Neutrophil (primary cell): ENCODE measurements around the gene LMAN1L.

Experiments used
- H3K27ac ChIP-seq: fragments of 200-600 bp; sonication (generic); 2 replicates; pipeline ENCODE4 v1.5.1; 2016; ENCODE audit warnings: mild to moderate bottlenecking, moderate library complexity
- H3K27me3 ChIP-seq: fragments of 200-600 bp; sonication (generic); 2 replicates; pipeline ENCODE4 v1.6.0; 2016; ENCODE audit warnings: mild to moderate bottlenecking
- H3K36me3 ChIP-seq: fragments of 200-600 bp; sonication (generic); 2 replicates; pipeline ENCODE4 v1.5.1; 2017
- H3K4me1 ChIP-seq, 2 experiments: fragments of 200-600 bp in 1 of 2; sonication (generic) in 1 of 2; 1 replicate in 1 of 2; 2 replicates in 1 of 2; pipeline versions ENCODE4 v1.5.1 to v1.6.1; 2013 to 2016; ENCODE audit warnings: low read depth in 1 of 2, low read length in 1 of 2, mild to moderate bottlenecking in 1 of 2, moderate library complexity in 1 of 2; ENCODE audit not compliant: control insufficient read depth in 1 of 2, insufficient read depth in 1 of 2
- H3K4me3 ChIP-seq, 2 experiments: fragments of 200-600 bp in 1 of 2; sonication (generic) in 1 of 2; 1 replicate in 1 of 2; 2 replicates in 1 of 2; pipeline ENCODE4 v1.5.1; 2013 to 2016; ENCODE audit warnings: low read depth in 1 of 2, low read length in 1 of 2, mild to moderate bottlenecking in 1 of 2, moderate library complexity in 1 of 2
- H3K9me3 ChIP-seq: fragments of 200-600 bp; sonication (generic); 2 replicates; pipeline ENCODE4 v1.5.1; 2016
- TF ChIP-seq, protein P1 (sequence below): fragments of 200-600 bp; sonication (generic); IDR thresholded peaks from 2 replicates; pipeline ENCODE4 v1.5.1; 2016; ENCODE audit warnings: antibody characterized with exemption

LMAN1L gene

DNA sequence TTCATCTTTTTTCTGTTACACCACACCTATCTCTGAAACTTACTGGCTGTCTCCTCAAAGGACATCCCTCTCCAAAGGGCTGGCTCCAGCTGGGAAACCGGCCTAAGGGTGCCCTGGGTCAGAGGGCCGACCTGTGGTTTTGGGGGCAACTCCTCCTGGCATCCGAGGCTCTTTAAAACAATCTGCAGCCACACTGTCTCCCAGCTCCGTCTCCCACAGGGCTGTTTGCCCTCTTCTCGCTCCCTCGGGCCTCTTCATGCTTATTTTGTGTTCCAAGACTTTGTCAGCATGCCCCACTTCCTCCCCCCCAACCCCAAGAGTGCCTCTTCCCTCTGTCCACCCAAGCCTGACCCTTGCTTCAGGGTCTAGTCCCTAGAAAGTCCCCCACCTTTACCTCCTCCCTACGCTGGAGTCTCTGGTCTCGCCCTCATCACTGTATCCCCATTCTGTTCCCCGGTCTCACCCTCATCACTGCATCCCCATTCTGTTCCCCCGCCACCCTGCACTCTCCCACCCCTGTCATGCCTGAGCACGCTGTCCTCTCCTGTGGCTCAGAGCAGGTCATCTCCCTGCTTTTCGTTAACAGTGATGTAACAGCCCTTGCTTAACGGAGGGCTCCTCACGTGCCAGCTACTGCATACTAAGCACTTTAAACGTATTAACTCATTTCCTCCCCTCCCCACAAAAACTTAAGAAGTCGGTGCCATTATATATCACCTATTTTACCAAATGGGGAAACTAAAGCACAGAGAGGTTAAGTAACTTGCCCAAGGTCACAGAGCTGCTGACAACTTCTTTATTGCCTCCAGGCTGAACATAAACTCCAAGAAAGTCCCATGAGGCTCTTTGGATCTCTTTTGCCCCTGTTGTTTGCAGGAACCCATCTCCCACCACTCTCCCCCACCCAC is 31.9 kb upstream of the LMAN1L start:
- Histone ChIP-seq H3K27me3 (no peaks in the 10 kb centered on the region), H3K9me3 (no peaks in the 10 kb centered on the region), H3K27ac (peak overlapping the region; percentile 100), H3K36me3 (peaks cover 12% of the 10 kb centered on the region), H3K4me1 (peaks cover 81 to 92% of the 10 kb centered on the region in 2 experiments), H3K4me3 (peak overlapping the region; percentile 75 to 99)
- TF ChIP-seq, protein P1, sequence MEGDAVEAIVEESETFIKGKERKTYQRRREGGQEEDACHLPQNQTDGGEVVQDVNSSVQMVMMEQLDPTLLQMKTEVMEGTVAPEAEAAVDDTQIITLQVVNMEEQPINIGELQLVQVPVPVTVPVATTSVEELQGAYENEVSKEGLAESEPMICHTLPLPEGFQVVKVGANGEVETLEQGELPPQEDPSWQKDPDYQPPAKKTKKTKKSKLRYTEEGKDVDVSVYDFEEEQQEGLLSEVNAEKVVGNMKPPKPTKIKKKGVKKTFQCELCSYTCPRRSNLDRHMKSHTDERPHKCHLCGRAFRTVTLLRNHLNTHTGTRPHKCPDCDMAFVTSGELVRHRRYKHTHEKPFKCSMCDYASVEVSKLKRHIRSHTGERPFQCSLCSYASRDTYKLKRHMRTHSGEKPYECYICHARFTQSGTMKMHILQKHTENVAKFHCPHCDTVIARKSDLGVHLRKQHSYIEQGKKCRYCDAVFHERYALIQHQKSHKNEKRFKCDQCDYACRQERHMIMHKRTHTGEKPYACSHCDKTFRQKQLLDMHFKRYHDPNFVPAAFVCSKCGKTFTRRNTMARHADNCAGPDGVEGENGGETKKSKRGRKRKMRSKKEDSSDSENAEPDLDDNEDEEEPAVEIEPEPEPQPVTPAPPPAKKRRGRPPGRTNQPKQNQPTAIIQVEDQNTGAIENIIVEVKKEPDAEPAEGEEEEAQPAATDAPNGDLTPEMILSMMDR = no peak

- Histone ChIP-seq H3K9me3 (no peaks in the 10 kb centered on the region), H3K27ac (peak within 1 kb of the TSS; percentile 100), H3K36me3 (peaks cover 12% of the 10 kb centered on the region), H3K4me3 (peak within 1 kb of the TSS; percentile 95 to 99), H3K27me3 (no peaks in the 10 kb centered on the region), H3K4me1 (peaks cover 81 to 92% of the 10 kb centered on the region in 2 experiments)
- TF ChIP-seq, protein P1 = peak; percentile 83
These were observed 31.0 kb upstream of the LMAN1L start, which contains the start of gene CSK for GRCh38 chr15:74781431-74782258. TSS of gene CSK (plus strand) at chr15:74782080. CDS start at chr15:74798298, 16,218 bp downstream.

GRCh38 chr15:74782259-74783071 is 30.2 kb upstream of the LMAN1L start:
- Histone ChIP-seq H3K27me3 (no peaks in the 10 kb centered on the region), H3K27ac (peak overlapping the region; percentile 100), H3K36me3 (peaks cover 12% of the 10 kb centered on the region), H3K9me3 (no peaks in the 10 kb centered on the region), H3K4me3 (peak overlapping the region; percentile 95 to 99), H3K4me1 (peaks cover 81 to 92% of the 10 kb centered on the region in 2 experiments)
- TF ChIP-seq, protein P1 = peak; percentile 53

DNA sequence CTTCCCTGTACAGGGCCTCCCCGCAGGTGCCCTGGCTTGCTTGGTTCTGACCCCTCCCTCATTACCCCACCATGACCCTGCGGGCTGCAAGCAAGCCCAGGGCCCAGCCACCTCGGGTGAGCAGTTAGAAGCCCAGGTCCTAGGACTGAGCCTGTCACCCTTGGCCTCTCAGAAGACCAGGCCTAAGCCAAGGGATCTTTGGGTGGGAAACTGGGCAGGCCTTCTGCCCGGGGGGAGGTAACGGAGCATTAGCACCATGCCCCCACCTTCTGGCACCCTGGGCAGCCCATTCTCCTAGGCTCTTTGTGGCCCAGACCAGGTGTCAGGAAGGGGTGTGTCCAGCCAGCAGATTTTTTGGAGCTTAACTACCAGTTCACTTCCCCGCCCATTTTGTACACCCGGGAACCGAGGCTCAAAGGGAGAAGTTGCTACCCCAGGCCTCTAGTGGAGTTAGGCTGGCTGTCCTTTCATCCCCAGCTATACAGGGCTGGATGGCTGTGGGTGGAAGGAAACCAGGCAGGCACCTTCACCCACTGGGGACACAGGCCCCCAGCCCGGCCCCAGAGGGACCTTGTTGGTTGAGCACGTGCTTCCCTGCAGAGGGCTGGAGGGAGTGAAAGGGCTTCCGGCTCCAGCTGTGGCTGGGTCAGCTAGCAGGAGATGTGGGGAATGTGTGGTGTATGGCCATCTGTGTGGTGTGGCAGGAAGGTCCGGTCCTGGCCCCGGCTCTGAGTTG is 29.4 kb upstream of the LMAN1L start:
- Histone ChIP-seq H3K4me3 (peak overlapping the region; percentile 95 to 99), H3K36me3 (peaks cover 12% of the 10 kb centered on the region), H3K9me3 (no peaks in the 10 kb centered on the region), H3K27me3 (no peaks in the 10 kb centered on the region), H3K27ac (peak overlapping the region; percentile 100), H3K4me1 (peaks cover 81 to 92% of the 10 kb centered on the region in 2 experiments)
- TF ChIP-seq, protein P1 = peak; percentile 55
